Hematopoietic multipotent progenitor cell treated with erythropoietin and hydrocortisone succinate and interleukin-3 and kit ligand, for 6 days (in vitro differentiated cells): ENCODE results near the gene PPM1F.
A peak's percentile ranks its signal among the peaks of the same experiment; 100 is the strongest.

ENCODE experiments used
- DNase-seq: peaks from one replicate; pipeline ENCODE4 v3.0.0-alpha.2; 2015

PPM1F gene

DNA sequence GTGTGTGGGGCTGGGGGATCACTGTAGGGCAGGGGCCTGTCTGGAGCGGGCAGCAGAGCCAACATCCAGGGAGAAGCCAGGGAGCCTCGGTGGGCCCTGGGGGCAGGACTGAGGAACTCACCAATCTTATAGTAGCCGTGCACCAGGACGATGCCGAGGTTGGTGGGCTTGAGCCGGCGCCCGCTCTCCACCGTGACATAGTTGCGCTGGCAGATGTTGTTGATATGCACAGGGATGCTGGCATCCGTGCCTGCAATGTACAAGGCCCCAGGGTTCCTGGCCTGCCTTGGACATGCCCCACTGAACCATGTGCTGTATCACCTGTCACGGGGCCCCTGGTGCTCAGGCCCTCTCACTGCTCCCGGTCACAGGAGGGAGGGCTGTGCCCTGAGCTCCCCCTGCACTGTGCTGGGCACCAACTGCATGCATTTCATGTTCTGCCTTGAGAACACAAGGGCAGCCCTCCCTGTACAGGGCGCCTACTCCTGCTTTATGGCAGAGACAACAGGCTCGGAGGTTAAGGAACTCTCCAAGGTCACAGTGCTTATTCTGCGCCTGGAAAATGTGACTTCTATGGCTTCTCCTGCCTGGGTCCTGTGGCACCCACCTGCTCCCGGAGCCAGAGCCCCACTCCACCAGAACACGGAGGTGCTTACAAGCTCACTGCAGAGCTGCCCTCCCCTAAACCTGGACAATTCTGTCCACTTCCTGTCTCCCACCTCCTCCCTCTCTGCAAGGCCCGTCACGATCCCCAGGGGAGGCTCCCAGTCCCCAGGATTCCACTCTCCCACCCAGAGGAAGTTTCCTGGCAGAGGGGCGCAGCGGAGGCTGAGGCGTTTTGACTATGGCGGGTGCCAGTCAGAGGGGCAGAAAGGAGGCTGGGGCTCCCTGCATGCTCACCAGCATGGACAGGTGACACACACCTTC lies 7.8 kb upstream of the PPM1F start:
- no peak for DNase-seq

GRCh38 chr22:21959274-21960074 lies 6.8 kb upstream of the PPM1F start:
- no peak for DNase-seq

DNA sequence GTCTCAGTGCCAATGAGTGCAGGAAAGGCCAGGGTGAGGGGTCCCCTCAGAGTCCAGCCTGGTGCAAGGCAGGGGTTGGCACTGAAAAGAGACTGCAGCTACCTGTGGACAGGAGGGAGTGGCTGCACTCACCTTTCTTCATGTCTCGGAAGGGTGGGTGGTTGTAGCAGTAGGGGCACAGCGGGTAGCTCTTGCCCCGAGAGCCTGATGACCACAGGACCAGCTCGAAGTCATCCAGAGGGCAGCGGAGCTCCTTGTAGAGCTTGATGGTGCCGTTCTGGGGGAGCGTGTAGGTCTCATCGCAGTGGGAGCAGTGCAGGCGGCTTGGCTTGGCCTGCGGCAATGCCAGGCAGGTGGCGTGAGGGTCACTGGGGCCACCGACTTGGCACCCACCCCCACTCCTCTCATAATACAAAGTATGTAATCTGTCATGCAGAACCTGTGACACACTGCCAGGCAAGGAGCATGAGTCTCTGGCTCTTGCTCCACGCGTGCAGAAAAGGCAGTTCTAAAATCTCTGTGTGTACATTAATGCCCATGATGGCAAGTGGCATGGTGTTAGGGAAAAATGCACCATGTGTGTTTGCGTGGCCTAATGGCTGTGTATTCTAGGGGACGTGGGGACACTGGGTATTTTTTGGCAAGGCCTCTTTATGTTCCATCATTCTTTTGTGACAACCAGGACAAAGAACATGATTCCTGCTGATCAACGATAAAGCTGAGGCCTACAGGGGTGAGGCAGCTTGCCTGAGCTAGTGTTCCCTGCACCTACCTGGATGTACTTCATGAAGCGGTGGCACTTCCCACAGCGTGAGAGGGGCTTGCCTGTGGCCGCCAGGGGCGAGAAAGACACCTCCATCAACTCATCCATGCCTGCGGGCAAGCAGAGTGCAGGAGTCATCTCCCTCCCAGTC lies 6.0 kb upstream of the PPM1F start:
- no peak for DNase-seq

DNA sequence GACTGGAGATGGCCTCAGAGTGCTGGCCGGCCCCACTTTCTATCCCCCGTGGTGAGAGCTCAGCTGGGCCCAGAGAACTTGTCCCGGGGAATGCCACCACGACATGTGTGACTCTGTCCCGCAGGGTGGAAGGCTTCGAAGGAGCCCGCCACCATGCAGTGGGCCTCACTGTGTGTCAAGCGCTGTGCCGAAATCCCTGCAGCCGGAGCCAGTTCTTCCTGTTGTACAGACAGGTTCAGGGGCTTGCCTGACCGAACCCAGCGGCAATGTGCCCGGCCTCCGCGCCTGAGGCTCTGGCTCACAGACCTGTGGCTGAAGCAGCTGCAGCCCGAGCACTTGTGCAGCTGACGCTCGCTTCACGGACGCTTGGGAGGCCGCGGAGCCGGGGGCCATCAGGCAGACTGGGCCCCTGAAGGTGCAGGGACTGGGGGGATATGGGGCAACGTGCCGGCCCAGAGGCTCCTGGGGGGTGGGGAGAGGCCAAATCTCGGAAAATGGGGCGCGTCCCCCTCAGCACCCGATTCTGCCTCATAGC lies 650 bp downstream of the PPM1F start:
- peak; percentile 54 for DNase-seq

DNA sequence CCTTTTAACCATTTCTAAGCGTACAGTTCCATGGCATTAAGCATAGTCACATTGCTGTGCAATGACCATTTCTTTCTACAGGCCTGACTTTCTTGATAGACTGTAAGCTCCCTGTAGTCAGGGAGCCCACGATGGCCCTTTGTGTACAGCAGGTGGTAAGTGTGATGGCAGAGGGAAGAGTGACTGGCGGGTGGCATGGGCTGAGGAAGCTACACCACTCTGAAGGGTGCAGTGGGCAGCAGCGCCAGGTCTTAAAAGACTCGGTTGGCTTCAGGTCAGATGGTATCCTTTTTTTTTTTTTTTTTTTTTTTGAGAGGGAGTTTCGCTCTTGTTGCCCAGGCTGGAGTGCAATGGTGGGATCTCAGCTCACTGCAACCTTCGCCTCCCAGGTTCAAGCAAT lies 1.6 kb downstream of the PPM1F start:
- DNase-seq: no peak

DNA sequence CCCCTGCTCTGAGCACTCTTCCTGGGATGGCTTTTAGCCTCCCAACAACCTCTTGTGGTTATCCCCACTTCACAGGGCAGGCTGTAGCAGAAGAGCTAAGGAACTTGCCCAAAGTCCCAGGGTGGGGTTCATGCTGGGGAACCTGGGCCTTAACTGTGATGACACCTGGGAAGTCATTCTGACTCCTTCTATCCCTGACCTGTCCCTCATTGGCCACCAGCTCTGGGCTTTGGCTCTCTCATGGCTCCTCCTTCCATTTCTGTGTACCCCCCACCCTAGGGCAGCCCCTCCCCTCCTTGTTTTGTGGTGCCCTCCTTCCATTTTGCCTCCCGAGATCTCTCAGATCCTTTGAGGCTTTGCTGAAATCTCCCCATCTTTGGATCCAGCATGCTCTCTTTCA lies 2.7 kb downstream of the PPM1F start:
- no peak for DNase-seq

- no peak for DNase-seq
Measured at GRCh38 chr22:21949569-21949918, 3.1 kb downstream of the PPM1F start.

DNA sequence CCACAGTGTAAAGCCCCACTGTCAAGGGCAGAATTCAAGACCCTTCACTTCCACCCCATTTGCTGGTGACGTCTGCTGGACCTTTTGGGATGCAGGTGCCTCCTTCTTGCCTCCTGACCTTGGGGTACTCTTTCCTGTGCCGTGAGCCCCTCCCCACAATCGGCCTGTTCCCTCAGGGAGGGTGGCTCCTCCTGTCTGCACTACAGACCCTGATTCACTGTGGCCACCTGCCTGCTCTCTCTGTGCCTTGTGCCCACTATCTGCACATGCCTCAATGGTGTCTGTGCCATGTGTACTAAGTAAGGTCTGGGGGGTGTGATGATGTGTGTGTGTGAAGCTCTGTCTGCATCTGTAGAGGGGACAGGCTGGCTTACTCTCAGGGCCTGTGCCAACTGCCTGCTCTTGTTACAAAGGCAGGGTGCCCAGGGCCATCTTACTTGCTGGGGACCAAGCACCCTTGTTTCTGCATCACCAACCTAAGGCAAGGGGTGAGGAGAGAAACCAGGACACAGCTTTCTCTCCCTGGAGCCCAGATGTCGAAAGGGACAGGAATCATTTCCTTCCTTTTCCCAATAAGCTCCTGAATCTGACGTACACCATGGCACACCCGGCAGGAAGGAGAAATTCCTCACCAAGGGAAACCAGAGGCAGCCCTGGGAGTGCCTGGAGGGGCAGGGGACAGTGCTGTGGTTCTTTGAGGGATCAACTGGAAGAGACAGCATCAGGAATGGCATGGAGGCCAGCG lies 3.7 kb downstream of the PPM1F start:
- DNase-seq: no peak

DNA sequence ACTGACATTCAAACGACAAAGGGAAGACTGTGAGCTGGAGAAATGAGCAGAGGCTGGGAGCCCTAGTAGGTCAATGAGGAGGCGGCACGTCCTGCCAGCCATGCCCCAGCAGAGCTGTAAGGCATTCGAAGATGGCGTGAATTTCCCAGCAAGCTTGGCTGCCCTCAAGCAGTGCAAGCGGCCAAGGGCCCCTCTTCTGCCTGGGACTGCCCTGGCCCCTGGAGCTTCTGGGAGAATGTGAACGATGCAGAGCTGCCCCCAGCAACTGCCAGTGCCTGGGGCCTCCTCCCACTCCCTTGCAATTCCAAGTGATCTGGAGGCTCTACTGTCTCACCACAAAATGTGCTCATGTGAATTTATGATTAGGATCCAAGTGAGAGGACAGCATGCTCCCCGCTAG lies 4.3 kb downstream of the PPM1F start:
- DNase-seq: no peak

DNA sequence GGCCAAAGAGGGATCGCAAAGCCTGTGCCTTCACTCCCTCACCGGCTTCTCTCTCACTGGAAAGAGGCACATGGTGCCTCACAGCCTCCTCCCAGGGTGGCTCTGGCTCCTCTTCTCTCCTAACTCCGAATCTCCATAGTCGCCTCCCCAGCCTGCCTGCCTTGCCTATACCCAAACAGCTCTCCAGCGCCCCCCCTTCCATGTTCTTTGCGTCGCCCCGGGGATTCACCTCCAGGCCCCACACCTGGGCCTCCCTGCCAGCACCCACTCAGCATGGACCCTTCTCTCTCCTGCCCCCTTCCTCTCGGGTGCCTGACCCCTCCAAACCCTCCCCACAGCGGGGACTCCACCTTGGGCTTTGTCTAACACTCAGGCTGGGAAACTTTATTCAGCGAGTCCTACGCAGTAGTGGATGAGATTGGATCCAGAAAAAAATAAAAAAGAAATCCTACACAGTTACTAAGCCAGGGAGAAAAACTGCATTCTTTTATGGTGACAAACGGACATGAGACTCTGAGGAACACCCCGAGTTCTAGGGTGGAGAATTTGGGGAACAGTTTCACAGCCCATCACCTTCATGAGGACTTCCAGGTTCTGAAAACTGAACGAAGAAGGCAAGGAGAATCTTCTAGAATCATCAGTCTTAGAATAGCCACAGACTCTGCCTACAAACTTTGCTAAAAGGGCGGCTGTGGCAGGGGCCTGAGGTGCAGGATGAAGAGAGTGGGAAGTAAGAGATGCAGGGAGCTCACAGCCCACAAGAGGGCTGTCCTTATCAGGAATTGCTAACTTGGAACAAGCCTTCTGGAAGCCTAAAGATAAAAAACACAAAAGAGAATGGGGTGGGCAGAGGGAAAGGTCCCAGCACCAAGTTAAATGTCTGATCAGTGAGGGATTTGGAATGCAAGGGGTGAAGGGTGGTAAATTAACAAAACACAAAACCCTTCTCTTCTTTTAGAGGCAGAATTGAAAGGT lies 5.3 kb downstream of the PPM1F start:
- peak; percentile 89 for DNase-seq

DNA sequence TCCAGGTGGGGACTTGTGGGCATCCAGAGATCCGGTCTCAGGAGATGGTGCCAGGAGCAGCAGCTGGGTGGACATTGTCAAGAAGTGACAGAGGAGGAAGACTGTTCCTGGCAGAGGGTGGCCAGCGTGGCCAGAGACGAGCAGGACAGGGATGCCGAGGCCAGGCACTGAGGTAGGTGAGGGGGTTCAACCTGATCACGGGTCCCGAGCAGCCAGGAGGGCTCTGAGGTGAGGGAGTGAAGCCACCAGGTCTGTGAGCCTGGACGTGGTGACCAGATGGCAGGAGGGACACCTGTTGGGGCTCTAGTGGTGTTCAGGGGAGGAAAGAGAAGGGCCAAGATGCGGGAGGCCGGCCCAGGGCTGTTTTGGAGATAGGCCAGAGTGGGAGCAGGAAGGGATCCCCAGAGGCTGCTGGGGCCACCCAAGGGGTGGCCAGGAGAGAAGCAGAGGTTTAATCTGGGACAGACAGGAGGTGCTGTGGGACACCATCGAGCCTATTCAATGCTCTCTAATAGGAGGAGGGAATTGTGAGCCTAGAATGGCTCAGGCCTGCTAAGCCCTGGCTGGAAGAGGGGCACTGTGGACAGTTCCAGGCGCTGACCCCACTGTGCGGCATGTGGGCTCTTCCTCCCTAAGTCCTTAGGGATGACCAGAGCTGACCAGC lies 6.3 kb downstream of the PPM1F start:
- DNase-seq: no peak

DNA sequence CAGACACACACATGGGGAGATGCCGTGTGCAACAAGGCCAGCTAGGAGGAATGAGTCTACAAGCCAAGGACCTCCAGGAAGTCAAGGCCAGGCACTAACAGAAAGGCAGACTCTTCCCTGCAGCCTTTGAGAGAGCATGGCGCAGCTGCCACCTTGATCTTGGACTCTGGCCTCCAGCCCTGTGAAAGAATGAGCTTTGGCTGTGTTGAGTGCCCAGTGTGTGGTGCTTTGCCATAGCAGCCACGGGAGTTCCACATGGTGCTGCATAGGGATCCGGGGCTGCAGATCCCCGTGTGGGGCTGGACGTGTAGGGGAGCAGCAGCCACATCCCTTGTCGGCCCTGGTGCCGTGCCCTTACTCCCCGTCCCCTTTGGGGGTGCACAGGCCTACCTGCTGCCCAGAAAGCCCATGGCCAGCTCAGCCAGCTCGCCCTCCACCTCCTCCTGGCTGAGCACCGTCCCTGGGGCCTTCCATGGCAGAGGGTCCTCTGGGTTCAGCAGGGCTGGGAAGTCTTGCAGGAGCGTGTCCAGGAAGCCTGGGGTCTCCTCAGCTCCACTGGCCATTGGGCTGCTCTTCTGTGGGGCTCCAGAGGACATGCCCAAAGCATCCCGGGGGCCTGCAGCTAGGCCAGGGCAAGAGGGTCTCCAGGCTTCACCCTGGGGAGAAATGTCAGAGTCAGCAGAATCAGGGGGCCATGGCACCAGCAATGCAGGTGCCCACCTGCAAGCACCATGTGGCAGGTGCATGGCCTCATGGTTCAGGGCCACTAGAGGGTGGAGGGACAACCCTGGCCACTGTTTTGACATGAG lies 7.0 kb downstream of the PPM1F start:
- DNase-seq: no peak

DNA sequence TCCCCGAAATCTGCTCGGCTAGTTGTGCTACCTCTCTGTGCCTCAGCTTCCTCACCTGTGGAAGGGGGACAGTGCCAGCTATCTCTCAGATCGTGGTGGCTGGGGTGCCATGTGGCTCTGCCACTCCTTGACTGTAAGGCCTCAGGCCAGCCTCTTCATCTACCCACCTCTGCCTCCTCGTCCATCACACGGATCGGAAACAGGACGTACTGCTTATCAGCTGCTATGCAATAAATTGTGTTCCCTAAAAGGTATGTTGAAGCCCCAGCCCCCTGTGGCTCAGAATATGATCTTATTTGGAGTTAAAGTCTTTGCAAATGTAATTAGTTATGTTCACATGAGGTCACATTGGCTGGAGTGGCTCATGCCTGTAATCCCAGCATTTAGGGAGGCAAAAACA lies 7.8 kb downstream of the PPM1F start:
- no peak for DNase-seq

GRCh38 chr22:21943571-21944448 lies 8.8 kb downstream of the PPM1F start:
- no peak for DNase-seq

DNA sequence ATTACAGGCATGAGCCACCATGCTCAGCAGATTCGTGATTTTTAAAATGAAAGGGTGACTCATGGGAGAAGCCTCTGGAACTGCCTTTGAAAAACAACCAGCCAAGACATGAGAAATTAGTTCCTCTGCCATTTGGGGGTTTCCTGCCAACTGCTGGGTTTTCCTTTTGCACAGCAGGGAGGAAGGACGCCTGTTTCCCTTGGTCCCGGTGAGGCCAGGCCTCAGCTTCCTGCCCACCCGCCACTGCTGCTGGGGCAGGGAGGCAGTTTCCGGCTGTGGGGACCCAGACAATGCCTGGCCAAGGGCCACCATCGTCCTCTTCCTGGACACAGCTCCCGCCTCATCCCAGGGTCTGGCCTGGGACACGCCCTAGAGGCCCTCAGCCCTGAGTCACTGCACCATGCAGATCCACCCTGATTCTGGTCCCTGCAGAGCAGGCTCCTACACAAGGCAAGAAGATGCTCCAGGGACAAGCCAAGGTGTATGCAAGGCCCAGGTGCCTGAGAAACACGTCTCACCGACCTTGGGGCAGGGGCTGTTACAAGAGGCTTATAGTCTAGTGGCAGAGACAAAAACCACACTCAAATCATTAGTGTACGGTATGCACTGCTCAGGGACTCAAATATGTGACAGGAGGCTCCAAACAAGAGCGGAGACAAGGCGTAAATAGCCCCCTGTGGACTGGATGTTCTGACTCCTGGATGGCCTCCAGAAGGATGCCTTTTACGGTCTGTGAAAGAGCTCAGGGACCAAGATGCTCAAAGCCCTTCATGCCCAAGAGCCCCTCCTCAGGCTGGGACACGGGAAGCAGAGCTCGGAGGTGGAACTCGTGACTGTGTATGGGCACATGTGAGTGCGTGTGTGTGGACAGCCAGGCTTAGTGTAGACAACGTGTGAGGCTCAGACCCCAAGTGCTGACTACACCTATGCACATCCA lies 10.0 kb downstream of the PPM1F start:
- no peak for DNase-seq

DNA sequence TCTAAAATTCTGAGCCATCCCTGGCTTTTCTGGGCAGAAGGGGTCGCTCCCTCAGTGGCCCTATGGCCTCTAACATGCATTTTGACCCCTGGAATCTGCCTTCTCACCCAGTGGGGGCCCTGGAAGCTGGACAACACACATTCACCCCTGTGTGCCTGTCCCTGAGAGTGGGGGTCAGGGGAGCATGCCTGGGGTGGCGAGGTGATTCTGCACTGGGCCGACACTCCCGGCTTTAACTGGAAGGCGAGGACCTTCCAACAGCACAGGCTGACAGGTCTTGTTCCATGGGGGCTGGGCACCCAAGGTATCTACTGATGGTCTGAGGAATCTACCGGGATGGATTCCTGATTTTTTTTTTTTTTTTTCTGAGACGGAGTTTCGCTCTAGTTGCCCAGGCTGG lies 10.7 kb downstream of the PPM1F start:
- no peak for DNase-seq

GRCh38 chr22:21940521-21940920 lies 12.1 kb downstream of the PPM1F start:
- no peak for DNase-seq
